Hepatocyte (in vitro differentiated cells): ENCODE results near the gene MID1.

Experiments used
- CTCF ChIP-seq: fragments of 200-600 bp; sonication (generic); IDR thresholded peaks from 2 replicates; pipeline ENCODE4 v1.5.1; 2016; ENCODE audit warnings: antibody characterized with exemption, mild to moderate bottlenecking; ENCODE audit not compliant: poor library complexity
- EZH2phosphoT487 ChIP-seq: fragments of 200-600 bp; sonication (generic); IDR thresholded peaks from one replicate; pipeline ENCODE4 v1.6.1; 2018; ENCODE audit warnings: antibody characterized with exemption, mild to moderate bottlenecking, low read depth, moderate library complexity; ENCODE audit not compliant: unreplicated experiment, severe bottlenecking

- TF ChIP-seq CTCF, result no peak
- no peak for TF ChIP-seq EZH2phosphoT487
These were observed 137.7 kb downstream of the MID1 start for GRCh38 chrX:10482708-10483107.
